Mesothelial cell of epicardium (in vitro differentiated cells): ENCODE results near the gene C9orf152. TPM values are rescaled to one million over a fixed set of nuclear protein-coding genes. Genes with fewer than 3 reads are reported as not detected.

Experiments
- DNase-seq, 2 experiments: peaks; one replicate each; pipeline ENCODE4 v3.0.0; 2021; ENCODE audit warnings: low spot score in 2 of 2; ENCODE audit not compliant: unreplicated experiment in 2 of 2
- H3K27ac Mint-ChIP-seq: 2 replicates; pipeline ENCODE4 v1.8.0; 2021; ENCODE audit warnings: mixed read lengths
- H3K27me3 Mint-ChIP-seq: 2 replicates; pipeline ENCODE4 v1.8.0; 2021; ENCODE audit warnings: low read depth, mixed read lengths
- H3K36me3 Mint-ChIP-seq: 2 replicates; pipeline ENCODE4 v1.8.0; 2021; ENCODE audit warnings: mixed read lengths
- H3K4me1 Mint-ChIP-seq: 2 replicates; pipeline ENCODE4 v1.8.0; 2021; ENCODE audit warnings: mixed read lengths
- H3K4me3 Mint-ChIP-seq: 2 replicates; pipeline ENCODE4 v1.8.0; 2021; ENCODE audit warnings: mild to moderate bottlenecking, moderate library complexity, mixed read lengths
- H3K9me3 Mint-ChIP-seq: 2 replicates; pipeline ENCODE4 v1.8.0; 2021; ENCODE audit warnings: mixed read lengths
- CTCF ChIP-seq: fragments of 200-600 bp; sonication (generic); IDR thresholded peaks from one replicate; pipeline ENCODE4 v1.5.0; 2021; ENCODE audit warnings: antibody characterized with exemption; ENCODE audit not compliant: unreplicated experiment
- total RNA-seq: library from RNA; stranded (reverse); gene quantifications from 3 replicates; pipeline ENCODE4 v1.2.1, GENCODE V29; 2021

The C9orf152 gene
- total RNA-seq, 1 donor from 2014 or later: not detected

- H3K27me3 Mint-ChIP-seq: no peaks in the 10 kb centered on the region
- no peak for DNase-seq
- H3K9me3 Mint-ChIP-seq: no peaks in the 10 kb centered on the region
- no peaks in the 10 kb centered on the region for H3K36me3 Mint-ChIP-seq
- H3K4me3 Mint-ChIP-seq: no peak overlapping the region
- no peak overlapping the region for H3K27ac Mint-ChIP-seq
- no peak for TF ChIP-seq CTCF
- H3K4me1 Mint-ChIP-seq: peaks cover 19% of the 10 kb centered on the region
Observed at GRCh38 chr9:110189559-110190320, 18.2 kb downstream of the C9orf152 start.

DNA sequence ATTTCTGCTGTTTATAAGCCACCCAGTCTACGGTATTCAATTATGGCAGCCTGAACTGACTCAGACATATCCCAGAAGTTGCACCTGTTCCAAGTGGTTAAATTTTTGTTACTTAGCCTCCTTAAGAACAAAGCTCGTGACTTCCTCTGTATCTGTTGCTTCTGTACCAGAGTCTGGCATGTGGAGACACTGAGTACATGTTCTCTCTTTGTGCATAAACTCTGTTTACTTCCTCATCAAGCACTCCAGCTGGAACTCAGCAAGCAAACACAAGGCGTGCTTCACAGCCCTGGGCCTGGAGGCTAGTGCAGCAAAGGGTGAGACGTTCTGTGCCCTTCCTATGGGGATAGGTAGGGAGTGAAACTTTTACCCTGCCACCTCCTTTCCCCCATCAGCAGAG lies 19.0 kb downstream of the C9orf152 start:
- no peak for DNase-seq
- no peak overlapping the region for H3K4me3 Mint-ChIP-seq
- H3K27me3 Mint-ChIP-seq: no peaks in the 10 kb centered on the region
- H3K9me3 Mint-ChIP-seq: no peaks in the 10 kb centered on the region
- peaks cover 16% of the 10 kb centered on the region for H3K4me1 Mint-ChIP-seq
- H3K36me3 Mint-ChIP-seq: no peaks in the 10 kb centered on the region
- no peak overlapping the region for H3K27ac Mint-ChIP-seq
- no peak for TF ChIP-seq CTCF

- no peaks in the 10 kb centered on the region for H3K36me3 Mint-ChIP-seq
- DNase-seq: no peak
- no peak overlapping the region for H3K4me3 Mint-ChIP-seq
- no peak overlapping the region for H3K27ac Mint-ChIP-seq
- peaks cover 11% of the 10 kb centered on the region for H3K4me1 Mint-ChIP-seq
- H3K27me3 Mint-ChIP-seq: no peaks in the 10 kb centered on the region
- H3K9me3 Mint-ChIP-seq: no peaks in the 10 kb centered on the region
- no peak for TF ChIP-seq CTCF
Observed at GRCh38 chr9:110188101-110188500, 19.9 kb downstream of the C9orf152 start.

- no peak for TF ChIP-seq CTCF
- no peak overlapping the region for H3K27ac Mint-ChIP-seq
- H3K9me3 Mint-ChIP-seq: no peaks in the 10 kb centered on the region
Observed at GRCh38 chr9:110187126-110187525, 20.8 kb downstream of the C9orf152 start.

DNA sequence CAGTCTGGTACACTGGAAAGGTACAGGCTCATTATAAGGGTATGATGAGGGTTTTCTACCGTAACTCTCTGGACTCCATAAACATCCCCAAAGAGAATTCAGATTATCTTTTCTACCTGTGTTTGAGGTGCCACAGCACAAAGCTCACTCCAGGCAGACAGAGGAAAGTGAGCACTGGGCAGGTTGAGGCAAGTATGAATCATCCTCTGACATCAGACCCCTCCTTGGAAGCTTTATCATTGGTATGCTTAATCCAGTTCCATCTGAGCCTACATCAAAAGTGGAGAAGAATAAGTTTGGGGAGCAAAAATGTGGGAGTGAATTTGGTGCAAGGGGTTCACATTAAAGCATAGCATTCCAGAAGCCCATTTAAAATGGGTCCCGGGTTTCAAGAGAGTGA lies 21.7 kb downstream of the C9orf152 start:
- Mint-ChIP-seq H3K4me1 (no peaks in the 10 kb centered on the region), H3K4me3 (no peak overlapping the region), H3K36me3 (no peaks in the 10 kb centered on the region), H3K27ac (no peak overlapping the region), H3K9me3 (no peaks in the 10 kb centered on the region), H3K27me3 (no peaks in the 10 kb centered on the region)
- no peak for TF ChIP-seq CTCF
- DNase-seq: no peak

More at GRCh38 chr9:110187126-110187525, 20.8 kb downstream of the C9orf152 start:
- no peak for DNase-seq
- Mint-ChIP-seq H3K27me3 (no peaks in the 10 kb centered on the region), H3K4me1 (peaks cover 3% of the 10 kb centered on the region), H3K36me3 (no peaks in the 10 kb centered on the region), H3K4me3 (no peak overlapping the region)
